Activated naive CD4-positive, alpha-beta T cell (primary cell): ENCODE results near the gene GOLGA8B.
"Not testable (repeated sequence)": the region's sequence is repeated elsewhere in the genome, so short reads cannot be mapped to it uniquely, and the experiment has no call there.

Source experiments
- DNase-seq, 4 experiments: peaks; one replicate each; lab custom pipeline; 2025; lab: John Stamatoyannopoulos, UW

GOLGA8B gene

DNA sequence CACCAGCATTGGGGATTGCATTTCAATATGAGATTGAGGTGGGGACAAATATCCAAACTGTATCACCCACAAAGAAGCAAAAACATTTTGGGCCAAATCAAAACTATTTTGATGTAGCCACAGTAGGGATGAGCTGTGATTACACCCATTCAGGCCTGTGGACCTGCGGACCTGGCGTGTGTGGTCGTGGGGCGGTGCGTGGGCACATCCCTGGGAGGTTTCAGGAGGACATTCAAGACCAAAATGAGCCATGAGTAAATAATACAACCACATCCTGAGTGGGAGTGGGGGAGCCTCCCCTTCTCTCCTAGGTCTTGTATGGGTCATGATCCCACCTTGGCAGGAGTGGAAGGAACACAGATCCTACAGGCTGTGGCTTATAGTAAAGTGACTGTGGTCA, 23.7 kb downstream of the GOLGA8B start:
- not testable (repeated sequence) for DNase-seq

DNA sequence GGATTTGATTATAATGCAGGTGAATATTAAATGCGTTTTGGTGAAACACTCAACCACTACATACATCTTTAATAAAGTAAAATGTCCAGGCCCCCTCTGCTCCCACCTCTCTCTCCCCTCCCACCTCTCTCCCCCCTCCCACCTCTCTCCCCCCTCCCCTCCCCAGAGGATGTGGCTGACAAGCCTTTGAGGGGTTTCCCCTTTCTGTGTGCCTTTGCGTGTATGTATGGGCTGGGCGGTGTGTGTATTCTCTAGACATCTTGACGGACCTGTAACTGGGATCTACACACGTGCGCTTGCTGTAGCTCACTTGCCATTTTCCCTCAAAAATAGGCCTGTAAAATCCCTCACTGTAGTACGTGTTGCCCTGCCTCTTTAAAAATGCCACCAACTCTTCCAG, 28.3 kb downstream of the GOLGA8B start:
- not testable (repeated sequence) for DNase-seq

DNA sequence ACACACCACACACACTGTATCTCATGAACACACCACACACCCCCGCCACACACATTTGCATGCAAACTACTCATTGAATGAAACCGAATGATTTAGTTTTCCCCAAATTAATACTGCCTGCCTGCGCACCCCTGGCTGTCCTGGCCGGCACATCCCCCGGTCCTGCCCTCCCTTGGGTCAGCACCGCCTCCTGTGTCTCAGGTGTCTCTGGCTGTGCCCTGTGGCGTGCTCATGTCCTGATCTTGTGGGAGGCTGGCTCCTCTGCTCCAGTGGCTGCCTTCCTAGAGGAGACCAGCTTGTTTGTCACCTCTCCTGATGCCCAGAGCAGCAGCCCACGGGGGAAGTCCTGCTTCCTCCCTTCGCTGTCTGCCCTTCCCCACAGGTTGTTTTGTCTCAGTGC, 28.7 kb downstream of the GOLGA8B start:
- not testable (repeated sequence) for DNase-seq

DNA sequence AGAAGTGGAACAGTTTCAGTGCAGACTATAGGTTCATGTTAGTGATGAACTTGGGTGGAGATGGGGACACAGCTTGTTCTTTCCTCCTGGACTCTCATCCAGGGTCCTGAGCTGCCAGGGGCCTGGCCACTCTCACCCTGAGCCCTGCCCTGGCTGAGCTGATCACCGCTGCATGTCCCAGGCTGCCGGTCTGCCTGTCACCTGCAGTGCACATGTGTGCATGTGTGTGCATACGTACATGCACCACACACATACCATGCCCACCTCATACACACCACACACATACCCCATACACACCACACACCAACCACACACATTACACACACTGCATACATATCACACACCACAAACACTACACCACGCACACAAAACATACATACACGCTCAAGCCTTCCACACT, 29.3 kb downstream of the GOLGA8B start:
- DNase-seq, result not testable (repeated sequence)

DNA sequence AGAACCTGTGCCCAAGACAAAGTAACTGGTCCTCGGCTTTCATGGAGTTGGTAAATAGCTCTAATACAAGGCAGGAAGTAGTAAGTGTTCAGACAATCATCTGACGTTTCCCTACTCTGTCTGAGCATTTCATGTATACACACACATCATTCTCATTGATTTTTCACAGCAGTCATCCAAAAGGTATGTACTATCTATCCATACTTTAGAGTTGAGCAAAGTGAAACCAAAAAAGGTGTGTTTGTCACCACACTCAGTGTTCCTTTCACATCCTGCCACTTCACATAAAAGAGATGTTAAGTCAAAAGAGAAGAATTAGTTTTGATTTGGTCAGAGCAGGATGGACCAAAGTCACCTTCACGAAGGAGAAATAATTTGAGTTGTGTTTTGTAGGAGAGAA, 33.3 kb downstream of the GOLGA8B start:
- DNase-seq, result not testable (repeated sequence)

DNA sequence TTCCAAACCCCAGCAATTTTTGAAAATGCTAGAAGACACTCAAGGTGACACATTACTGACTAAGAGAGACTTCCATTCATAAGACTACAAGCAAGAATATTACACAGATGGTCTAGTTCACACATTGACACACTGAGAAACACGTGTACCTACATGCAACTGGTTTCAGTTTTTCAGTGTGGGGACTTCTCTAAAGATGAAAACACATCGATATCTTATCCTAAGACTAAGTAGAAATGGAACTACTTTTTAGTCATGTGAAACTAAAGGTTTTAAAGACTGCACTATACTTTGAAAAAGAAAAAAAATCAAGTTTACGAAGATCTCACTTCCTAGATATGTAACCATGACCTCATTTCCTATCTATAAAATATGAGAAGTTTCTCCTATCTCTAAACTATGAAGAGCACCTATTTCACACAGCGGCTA, 34.1 kb downstream of the GOLGA8B start:
- not testable (repeated sequence) for DNase-seq

DNA sequence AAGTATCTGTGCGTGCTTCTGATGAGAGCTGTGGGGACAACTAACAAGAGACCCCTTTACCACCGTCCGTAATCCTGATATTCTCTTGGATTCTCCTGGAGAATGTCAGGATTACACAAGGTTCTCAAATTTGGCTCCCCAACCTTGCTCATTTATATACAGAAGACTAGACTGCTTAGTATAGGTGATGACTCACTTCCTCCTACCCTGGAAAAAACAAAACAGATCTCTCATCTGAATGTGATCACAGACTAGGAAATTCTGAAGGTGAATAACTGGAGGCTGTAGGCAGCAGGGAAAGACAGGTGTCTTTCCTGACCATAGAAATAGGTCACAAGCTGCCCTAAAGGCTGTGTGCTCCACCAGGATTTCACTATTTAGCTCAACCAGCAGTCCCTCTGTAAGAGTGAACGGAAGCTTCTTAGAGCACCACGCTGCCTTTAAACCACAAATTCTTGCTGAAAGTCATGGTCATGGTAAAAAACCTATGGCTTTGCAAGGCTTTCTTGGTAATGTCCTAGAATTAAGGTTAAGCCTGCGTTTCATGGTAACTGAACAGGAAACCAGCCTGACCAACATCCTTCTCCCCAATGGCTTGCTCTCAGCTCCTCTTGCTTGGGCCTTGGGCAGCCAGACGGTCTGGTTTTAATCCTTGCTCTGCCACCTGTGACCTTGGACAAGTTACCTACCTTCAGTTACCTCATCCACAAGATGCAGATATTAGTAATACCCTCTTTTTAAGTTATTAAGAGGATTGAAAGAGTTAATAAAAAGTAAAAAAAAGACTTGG, 39.4 kb downstream of the GOLGA8B start:
- DNase-seq, result not testable (repeated sequence)

DNA sequence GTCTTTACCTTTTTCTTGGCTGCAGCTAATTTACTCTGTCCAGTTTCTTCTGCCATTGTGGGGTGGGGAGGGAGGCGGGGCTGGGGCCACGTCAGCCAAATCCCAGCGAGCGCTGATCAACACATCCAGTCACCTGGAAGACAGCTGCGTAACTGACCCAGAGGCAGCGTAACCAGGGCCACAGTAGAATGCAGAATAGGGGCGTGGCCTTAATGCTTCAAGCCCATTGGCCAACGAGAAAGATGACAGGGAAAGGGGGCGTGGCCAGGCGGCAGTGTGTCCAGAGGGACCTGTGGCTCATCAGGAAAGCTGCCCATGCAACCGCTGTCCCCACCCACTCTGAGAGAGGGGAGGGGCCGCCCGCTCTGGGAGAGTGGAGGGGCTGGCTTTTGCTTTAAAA, 47.6 kb downstream of the GOLGA8B start:
- not testable (repeated sequence) for DNase-seq
